T-cell (primary cell): ENCODE data around the gene GULP1. TPM values are rescaled to one million over a fixed set of nuclear protein-coding genes. Genes with fewer than 3 reads are reported as not detected.

Experiments
- ATAC-seq, 4 experiments: fragments of 200-7000 bp in 3 of 4; fragments of 150-1000 bp in 1 of 4; cut with Tn5 transposase; replicated peaks in 1 of 4; 1 replicate in 3 of 4; 2 replicates in 1 of 4; pipeline ENCODE4 v1.10.0; 2021; ENCODE audit warnings: moderate library complexity in 3 of 4, mild to moderate bottlenecking in 2 of 4, moderate number of reproducible peaks in 1 of 4
- CTCF ChIA-PET, 2 donors: fragments of 300-600 bp; sonication (Branson Sonifier 250); formaldehyde crosslinking; loops; one replicate each; lab custom pipeline; 2022; ENCODE audit warnings: antibody characterized with exemption in 2 of 2; lab: Charles Lee
- POLR2A ChIA-PET, 2 donors: fragments of 300-600 bp; sonication (Branson Sonifier 250); formaldehyde crosslinking; loops; one replicate each; lab custom pipeline; 2022; ENCODE audit warnings: antibody characterized with exemption in 2 of 2; lab: Charles Lee
- DNase-seq, 35 experiments: peaks; one replicate each; pipeline versions ENCODE4 v3.0.0 to v3.0.0-alpha.2; 2013 to 2023
- H3K27ac ChIP-seq: one replicate; pipeline ENCODE4 v1.5.1; 2013; ENCODE audit warnings: low read length
- H3K27me3 ChIP-seq, 2 experiments: replicated peaks in 1 of 2; 1 replicate in 1 of 2; 2 replicates in 1 of 2; pipeline versions ENCODE4 v1.6.1 to v1.7.0; 2013; ENCODE audit warnings: low read length in 1 of 2, mixed read lengths in 1 of 2; ENCODE audit not compliant: control insufficient read depth in 2 of 2, insufficient read depth in 2 of 2; ENCODE audit errors: extremely low read depth in 1 of 2
- H3K36me3 ChIP-seq, 2 donors: 1 replicate in 1 of 2; 2 replicates in 1 of 2; pipeline versions ENCODE4 v1.6.1 to v1.7.0; 2013; ENCODE audit warnings: low read length in 1 of 2; ENCODE audit not compliant: control insufficient read depth in 2 of 2, insufficient read depth in 1 of 2; ENCODE audit errors: extremely low read depth in 1 of 2
- H3K4me1 ChIP-seq, 2 experiments: 1 replicate in 1 of 2; 2 replicates in 1 of 2; pipeline versions ENCODE4 v1.6.1 to v1.7.0; 2013; ENCODE audit warnings: low read length in 2 of 2, mixed read lengths in 1 of 2; ENCODE audit not compliant: insufficient read depth in 2 of 2, control insufficient read depth in 1 of 2; ENCODE audit errors: extremely low read depth in 1 of 2
- H3K4me3 ChIP-seq, 2 donors: 1 replicate in 1 of 2; 2 replicates in 1 of 2; pipeline versions ENCODE4 v1.5.1 to v1.7.0; 2013; ENCODE audit warnings: mild to moderate bottlenecking in 2 of 2, low read length in 1 of 2, moderate library complexity in 1 of 2; ENCODE audit not compliant: control insufficient read depth in 1 of 2; ENCODE audit errors: extremely low read depth in 1 of 2
- H3K9me3 ChIP-seq: 2 replicates; pipeline ENCODE4 v1.7.0; 2013
- H3K27ac Mint-ChIP-seq, 2 donors: one replicate each; pipeline ENCODE4 v1.8.0; 2020 to 2021; ENCODE audit warnings: mild to moderate bottlenecking in 2 of 2, mixed read lengths in 2 of 2
- H3K27me3 Mint-ChIP-seq, 2 donors: one replicate each; pipeline ENCODE4 v1.8.0; 2021 to 2022; ENCODE audit warnings: mixed read lengths in 2 of 2
- H3K36me3 Mint-ChIP-seq: one replicate; pipeline ENCODE4 v1.8.0; 2021; ENCODE audit warnings: mixed read lengths
- H3K4me1 Mint-ChIP-seq, 3 donors: one replicate each; pipeline ENCODE4 v1.8.0; 2020 to 2022; ENCODE audit warnings: mixed read lengths in 3 of 3, mild to moderate bottlenecking in 1 of 3
- H3K4me3 Mint-ChIP-seq, 3 donors: one replicate each; pipeline ENCODE4 v1.8.0; 2020 to 2022; ENCODE audit warnings: mild to moderate bottlenecking in 3 of 3, mixed read lengths in 3 of 3, moderate library complexity in 3 of 3
- H3K9me3 Mint-ChIP-seq, 3 donors: one replicate each; pipeline ENCODE4 v1.8.0; 2020 to 2022; ENCODE audit warnings: mixed read lengths in 3 of 3
- WGBS: methylation state at CpG from one replicate; pipeline ENCODE4 v1.1.5; 2013; ENCODE audit warnings: missing lambda C conversion rate; ENCODE audit not compliant: insufficient coverage; 5-methylcytosine and 5-hydroxymethylcytosine counted together
- total RNA-seq, 35 experiments: library from RNA in 6 of 35; stranded (reverse) in 6 of 35; fragments of 120-200 nt in 1 of 35; gene quantifications; one replicate each; pipeline versions ENCODE4 v1.2.1 to v1.2.4 and lab custom pipeline; 2013 to 2026

The GULP1 gene
- total RNA-seq, 5 donors from 2014 or later (not counting 1 experiment from before 2014, with no cell fraction given), result 0.13 to 0.47 (median 0.13) TPM; not detected in 2

- Mint-ChIP-seq H3K9me3 (no peaks in the 10 kb centered on the region), H3K27ac (no peak overlapping the region), H3K4me1 (no peaks in the 10 kb centered on the region), H3K27me3 (no peaks in the 10 kb centered on the region), H3K36me3 (no peaks in the 10 kb centered on the region), H3K4me3 (no peak overlapping the region)
- CTCF ChIA-PET, result no interaction called here
- ATAC-seq, result no peak
- Histone ChIP-seq H3K36me3 (no peaks in the 10 kb centered on the region), H3K27ac (no peak overlapping the region), H3K27me3 (no peaks in the 10 kb centered on the region), H3K4me1 (no peaks in the 10 kb centered on the region), H3K4me3 (no peak overlapping the region), H3K9me3 (no peaks in the 10 kb centered on the region)
- POLR2A ChIA-PET, result no interaction called here
- 70% methylated on average over 3 of the region's 9 CpGs for WGBS
- no peak for DNase-seq
Observed at GRCh38 chr2:188631037-188631809, 339.5 kb downstream of the GULP1 start.

- no CpG with 5 or more reads among the region's 1 CpG for WGBS
- Mint-ChIP-seq H3K9me3 (no peaks in the 10 kb centered on the region), H3K27ac (no peak overlapping the region), H3K4me3 (no peak overlapping the region), H3K36me3 (no peaks in the 10 kb centered on the region), H3K4me1 (no peaks in the 10 kb centered on the region), H3K27me3 (no peaks in the 10 kb centered on the region)
- POLR2A ChIA-PET, result no interaction called here
- CTCF ChIA-PET, result no interaction called here
- Histone ChIP-seq H3K9me3 (no peaks in the 10 kb centered on the region), H3K36me3 (no peaks in the 10 kb centered on the region), H3K4me1 (no peaks in the 10 kb centered on the region), H3K4me3 (no peak overlapping the region), H3K27me3 (no peaks in the 10 kb centered on the region), H3K27ac (no peak overlapping the region)
- no peak for ATAC-seq
- DNase-seq, result no peak
Observed at GRCh38 chr2:188634656-188635055, 343.0 kb downstream of the GULP1 start.
